HFF-Myc (cell line): ENCODE data around the gene C14orf93.

Experiments used
- DNase-seq: peaks from one replicate; pipeline ENCODE4 v3.0.0-alpha.2; 2011; ENCODE audit warnings: low read depth; ENCODE audit errors: extremely low read depth
- H3K4me3 ChIP-seq: replicated peaks from 2 replicates; pipeline ENCODE4 v1.5.1; 2011; ENCODE audit warnings: low read depth, mild to moderate bottlenecking, control low read depth, low read length
- CTCF ChIP-seq: IDR thresholded peaks from 2 replicates; pipeline ENCODE4 v1.5.1; 2012; ENCODE audit warnings: mild to moderate bottlenecking, low read depth, low read length, control low read depth; ENCODE audit errors: missing control alignments

C14orf93 gene

GRCh38 chr14:22997676-22998323, 12.1 kb downstream of the C14orf93 start:
- DNase-seq: no peak
- no peak for TF ChIP-seq CTCF
- no peak overlapping the region for H3K4me3 ChIP-seq

GRCh38 chr14:22996768-22997654, 12.9 kb downstream of the C14orf93 start:
- no peak for DNase-seq
- no peak overlapping the region for H3K4me3 ChIP-seq
- no peak for TF ChIP-seq CTCF

- no peak overlapping the region for H3K4me3 ChIP-seq
- TF ChIP-seq CTCF: no peak
- DNase-seq: no peak
Observed at GRCh38 chr14:22995889-22996625, 13.9 kb downstream of the C14orf93 start.

GRCh38 chr14:22994762-22995275, 15.1 kb downstream of the C14orf93 start:
- DNase-seq: peak; percentile 75

GRCh38 chr14:22993517-22993916, 16.4 kb downstream of the C14orf93 start:
- H3K4me3 ChIP-seq: no peak overlapping the region
- TF ChIP-seq CTCF: no peak
- no peak for DNase-seq

More at GRCh38 chr14:22994762-22995275, 15.1 kb downstream of the C14orf93 start:
- peak; percentile 73 for TF ChIP-seq CTCF
- no peak overlapping the region for H3K4me3 ChIP-seq

GRCh38 chr14:22991852-22992251, 18.1 kb downstream of the C14orf93 start:
- TF ChIP-seq CTCF: no peak
- H3K4me3 ChIP-seq: no peak overlapping the region
- no peak for DNase-seq
